ENCODE data around the gene PORCN.

The PORCN gene

GRCh38 chrX:48508400-48509244 lies at the start of gene PORCN:
PORCN (plus strand) TSS chrX:48508992; CDS start chrX:48509821, 829 bp downstream.
- peak; percentile 69 for DNase-seq

GRCh38 chrX:48459483-48459882 lies 49.3 kb upstream of the PORCN start:
- DNase-seq: no peak

GRCh38 chrX:48460031-48460430 lies 48.8 kb upstream of the PORCN start:
- no peak for DNase-seq

- DNase-seq: no peak
Measured at GRCh38 chrX:48460606-48461005, 48.2 kb upstream of the PORCN start.

GRCh38 chrX:48461830-48462229 lies 47.0 kb upstream of the PORCN start:
- DNase-seq: no peak

GRCh38 chrX:48465336-48465933 lies 43.4 kb upstream of the PORCN start:
- DNase-seq: peak; percentile 76

GRCh38 chrX:48466696-48467095 lies 42.1 kb upstream of the PORCN start:
- no peak for DNase-seq

- no peak for DNase-seq
Measured at GRCh38 chrX:48467281-48467761, 41.5 kb upstream of the PORCN start.

- DNase-seq: no peak
Measured at GRCh38 chrX:48468247-48468671, 40.5 kb upstream of the PORCN start.

GRCh38 chrX:48468693-48469691 lies 39.8 kb upstream of the PORCN start:
- no peak for DNase-seq

GRCh38 chrX:48470110-48470832 lies 38.5 kb upstream of the PORCN start, which contains the start of gene SLC38A5:
SLC38A5 (minus strand) TSS chrX:48470260; CDS start chrX:48467924, 2,336 bp downstream.
- DNase-seq: no peak

- no peak for DNase-seq
Measured at GRCh38 chrX:48470833-48471118, 38.0 kb upstream of the PORCN start.

- DNase-seq: no peak
Measured at GRCh38 chrX:48471504-48471903, 37.3 kb upstream of the PORCN start.

GRCh38 chrX:48472225-48472624 lies 36.6 kb upstream of the PORCN start:
- no peak for DNase-seq

- DNase-seq: no peak
Measured at GRCh38 chrX:48472851-48473703, 35.7 kb upstream of the PORCN start.

- DNase-seq: no peak
Measured at GRCh38 chrX:48473704-48473990, 35.1 kb upstream of the PORCN start.

- peak; percentile 26 for DNase-seq
Measured at GRCh38 chrX:48474127-48474526, 34.7 kb upstream of the PORCN start.

- DNase-seq: no peak
Measured at GRCh38 chrX:48474581-48474980, 34.2 kb upstream of the PORCN start.

- DNase-seq: no peak
Measured at GRCh38 chrX:48475296-48475695, 33.5 kb upstream of the PORCN start.

- peak; percentile 89 for DNase-seq
Measured at GRCh38 chrX:48475774-48476577, 32.8 kb upstream of the PORCN start, which contains the start of gene FTSJ1. FTSJ1 (plus strand) TSS chrX:48476199; CDS start chrX:48478048, 1,849 bp downstream.

GRCh38 chrX:48476919-48477318 lies 31.9 kb upstream of the PORCN start:
- no peak for DNase-seq

Data from EL (cell line).